Endometrial microvascular endothelial cells (primary cell): ENCODE measurements around the gene LRRTM3. TPM values are rescaled to one million over a fixed set of nuclear protein-coding genes. Genes with fewer than 3 reads are reported as not detected.

ENCODE experiments used
- in situ Hi-C: cut with HindIII; loops from 2 replicates; pipeline ENCODE4 v1.10.0; 2017; ENCODE audit warnings: low sequenced_read_pairs, low pct_unique_long_range_greater_than_20kb; ENCODE audit errors: inconsistent ontology term
- total RNA-seq: library from RNA; depleted of rRNA; stranded (reverse); fragments of >200 nt; gene quantifications from one replicate; pipeline ENCODE4 v1.2.3, GENCODE V29; 2015; ENCODE audit errors: inconsistent ontology term

Gene LRRTM3
- not detected for total RNA-seq

GRCh38 chr10:66925896-66926715 lies at the start of gene LRRTM3:
Gene LRRTM3, plus strand, starts transcription at chr10:66926036.
- in situ Hi-C loops, result no loop called here

GRCh38 chr10:66877361-66877760 lies 48.5 kb upstream of the LRRTM3 start:
- in situ Hi-C loops, result no loop called here

GRCh38 chr10:66880292-66880691 lies 45.5 kb upstream of the LRRTM3 start:
- in situ Hi-C loops, result no loop called here

- in situ Hi-C loops, result no loop called here
These were observed 45.0 kb upstream of the LRRTM3 start for GRCh38 chr10:66880826-66881225.

- in situ Hi-C loops, result no loop called here
These were observed 44.0 kb upstream of the LRRTM3 start for GRCh38 chr10:66881814-66882213.

- in situ Hi-C loops, result no loop called here
These were observed 43.6 kb upstream of the LRRTM3 start for GRCh38 chr10:66882271-66882670.

GRCh38 chr10:66886848-66887247 lies 39.0 kb upstream of the LRRTM3 start:
- in situ Hi-C loops, result no loop called here

- in situ Hi-C loops, result no loop called here
These were observed 37.6 kb upstream of the LRRTM3 start for GRCh38 chr10:66888237-66888636.

GRCh38 chr10:66892871-66893270 lies 33.0 kb upstream of the LRRTM3 start:
- in situ Hi-C loops, result no loop called here

- in situ Hi-C loops, result no loop called here
These were observed 15.2 kb upstream of the LRRTM3 start for GRCh38 chr10:66910671-66911070.

- in situ Hi-C loops, result no loop called here
These were observed 9.8 kb upstream of the LRRTM3 start for GRCh38 chr10:66916030-66916429.

- in situ Hi-C loops, result no loop called here
These were observed 8.7 kb upstream of the LRRTM3 start for GRCh38 chr10:66917104-66917503.

GRCh38 chr10:66919248-66919647 lies 6.6 kb upstream of the LRRTM3 start:
- in situ Hi-C loops, result no loop called here

GRCh38 chr10:66924674-66925345 lies 1.0 kb upstream of the LRRTM3 start:
- in situ Hi-C loops, result no loop called here

- in situ Hi-C loops, result no loop called here
These were observed 463 bp upstream of the LRRTM3 start for GRCh38 chr10:66925373-66925772.

GRCh38 chr10:66926841-66927240 lies 1.0 kb downstream of the LRRTM3 start:
- in situ Hi-C loops, result no loop called here

- in situ Hi-C loops, result no loop called here
These were observed 1.6 kb downstream of the LRRTM3 start for GRCh38 chr10:66927251-66927935.

GRCh38 chr10:66927971-66928770 lies 2.3 kb downstream of the LRRTM3 start:
- in situ Hi-C loops, result no loop called here

- in situ Hi-C loops, result no loop called here
These were observed 2.9 kb downstream of the LRRTM3 start for GRCh38 chr10:66928776-66929175.
